ENCODE results near the gene TENT5C. TPM values are rescaled to one million over a fixed set of nuclear protein-coding genes. Genes with fewer than 3 reads are reported as not detected.

The TENT5C gene
- total and polyA plus RNA-seq, 2 of the 13 experiments (the other 11 are each of a cell fraction or from before 2014, with no cell fraction given) = 0.02 to 0.38 TPM

DNA sequence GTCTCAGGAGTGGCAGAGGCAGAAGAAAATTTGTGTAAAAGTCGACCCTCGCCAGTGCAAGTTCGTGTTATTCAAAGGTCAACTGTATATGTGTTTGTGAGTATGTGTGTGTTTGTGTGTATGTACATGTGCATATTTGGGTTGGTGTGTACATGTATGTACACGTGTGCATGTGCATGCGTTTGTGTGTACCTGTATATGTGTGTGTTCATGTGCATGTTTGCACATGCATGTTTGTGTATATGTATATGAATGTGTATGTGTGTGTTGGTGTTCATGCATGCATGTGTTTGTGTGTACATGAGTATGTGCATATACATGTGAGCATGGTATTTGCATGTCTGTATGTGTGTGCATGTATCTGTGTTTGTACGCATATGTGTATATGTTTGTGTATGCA lies 21.7 kb upstream of the TENT5C start:
- no TSS peak for BruUV-seq (replicated peaks)
- H3K4me3 ChIP-seq (replicated peaks in 1 of 3; ENCODE audit: insufficient read depth in 1 of 3, low read depth in 2 of 3, low read length in 3 of 3) = no peak overlapping the region
- no peak overlapping the region for H3K9ac ChIP-seq (ENCODE audit: insufficient read depth, low read depth, low read length)
- H3K4me1 ChIP-seq (ENCODE audit: insufficient read depth, low read length) = no peaks in the 10 kb centered on the region
- CTCF ChIA-PET (ENCODE audit: low intra/inter-chr PET ratio, low total read pairs) = no interaction called here
- no peaks in the 10 kb centered on the region for H3K79me2 ChIP-seq (ENCODE audit: insufficient read depth, low read length)
- H3K36me3 ChIP-seq (replicated peaks in 1 of 2; ENCODE audit: control insufficient read depth in 1 of 2, insufficient read depth in 2 of 2, low read length in 2 of 2) = no peaks in the 10 kb centered on the region
- intact Hi-C loops (cut with micrococcal nuclease; ENCODE audit: unreplicated experiment) = no loop called here
- no peak overlapping the region for H3K27ac ChIP-seq (ENCODE audit: extremely low read length, insufficient read depth, low read length)
- no peaks in the 10 kb centered on the region; a peak in 3 of 5 replicates for H3K27me3 ChIP-seq (ENCODE audit: control insufficient read depth in 1 of 2, insufficient read depth in 2 of 2, low read length in 2 of 2)
- H3K4me2 ChIP-seq (ENCODE audit: low read depth, low read length) = no peak overlapping the region
- H3K9me3 ChIP-seq (ENCODE audit: low read length) = no peaks in the 10 kb centered on the region
- in situ Hi-C loops (cut with HindIII; ENCODE audit: extremely low pct_ligation_motif_present, low pct_unique_long_range_greater_than_20kb) = no loop called here
- DNase-seq (ENCODE audit: low spot score) = no peak
- no peak for ATAC-seq
- TF ChIP-seq ZBTB3 (CRISPR knock-in tag; IDR thresholded peaks at IDR 0.05; ENCODE audit: borderline replicate concordance, low read depth) (no peak), SMAD3 (CRISPR knock-in tag; IDR thresholded peaks at IDR 0.05) (no peak), MNT (IDR thresholded peaks at IDR 0.05) (peak; percentile 75)
- 31% methylated on average over 6 of the region's 6 CpGs for WGBS (ENCODE audit: low lambda C conversion rate)
- no peak overlapping the region for H2AFZ ChIP-seq (ENCODE audit: low read length)
- no peaks in the 10 kb centered on the region for H4K20me1 ChIP-seq (ENCODE audit: insufficient read depth, low read length)
- FAIRE-seq = no peak
- POLR2A ChIA-PET = no interaction called here

- no peak for TF ChIP-seq ZNF225 (CRISPR knock-in tag; IDR thresholded peaks at IDR 0.05)
- no peak for TF ChIP-seq CHD2 (IDR thresholded peaks at IDR 0.05; ENCODE audit: low read depth, low read length)
- TF ChIP-seq MXD4 (CRISPR knock-in tag; IDR thresholded peaks at IDR 0.05) = no peak
- TF ChIP-seq, protein P1, sequence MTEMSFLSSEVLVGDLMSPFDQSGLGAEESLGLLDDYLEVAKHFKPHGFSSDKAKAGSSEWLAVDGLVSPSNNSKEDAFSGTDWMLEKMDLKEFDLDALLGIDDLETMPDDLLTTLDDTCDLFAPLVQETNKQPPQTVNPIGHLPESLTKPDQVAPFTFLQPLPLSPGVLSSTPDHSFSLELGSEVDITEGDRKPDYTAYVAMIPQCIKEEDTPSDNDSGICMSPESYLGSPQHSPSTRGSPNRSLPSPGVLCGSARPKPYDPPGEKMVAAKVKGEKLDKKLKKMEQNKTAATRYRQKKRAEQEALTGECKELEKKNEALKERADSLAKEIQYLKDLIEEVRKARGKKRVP (CRISPR knock-in tag; IDR thresholded peaks at IDR 0.05) = no peak
- TF ChIP-seq GMEB2 (CRISPR knock-in tag; IDR thresholded peaks at IDR 0.05; ENCODE audit: low read depth) = no peak
- no peak for DNase-seq (ENCODE audit: low spot score)
- Histone ChIP-seq H3K4me3 (replicated peaks in 1 of 3; ENCODE audit: insufficient read depth in 1 of 3, low read depth in 2 of 3, low read length in 3 of 3) (no peak overlapping the region), H4K20me1 (ENCODE audit: insufficient read depth, low read length) (no peaks in the 10 kb centered on the region), H3K79me2 (ENCODE audit: insufficient read depth, low read length) (no peaks in the 10 kb centered on the region), H3K4me1 (ENCODE audit: insufficient read depth, low read length) (no peaks in the 10 kb centered on the region), H3K9me3 (ENCODE audit: low read length) (no peaks in the 10 kb centered on the region), H3K27ac (ENCODE audit: extremely low read length, insufficient read depth, low read length) (no peak overlapping the region), H3K27me3 (ENCODE audit: control insufficient read depth in 1 of 2, insufficient read depth in 2 of 2, low read length in 2 of 2) (no peaks in the 10 kb centered on the region; a peak in 2 of 5 replicates), H3K36me3 (replicated peaks in 1 of 2; ENCODE audit: control insufficient read depth in 1 of 2, insufficient read depth in 2 of 2, low read length in 2 of 2) (no peaks in the 10 kb centered on the region), H3K9ac (ENCODE audit: insufficient read depth, low read depth, low read length) (no peak overlapping the region), H2AFZ (ENCODE audit: low read length) (no peak overlapping the region), H3K4me2 (ENCODE audit: low read depth, low read length) (no peak overlapping the region)
- intact Hi-C loops (cut with micrococcal nuclease; ENCODE audit: unreplicated experiment) (no loop called here), in situ Hi-C loops (cut with HindIII; ENCODE audit: extremely low pct_ligation_motif_present, low pct_unique_long_range_greater_than_20kb) (no loop called here)
- FAIRE-seq = no peak
- CTCF ChIA-PET (ENCODE audit: low intra/inter-chr PET ratio, low total read pairs) = no interaction called here
- no TSS peak for BruUV-seq (replicated peaks)
- ATAC-seq = no peak
- POLR2A ChIA-PET = no interaction called here
- 35% methylated on average over 5 of the region's 8 CpGs for WGBS (ENCODE audit: low lambda C conversion rate)
These were observed 20.8 kb upstream of the TENT5C start for GRCh38 chr1:117585086-117585485.

All from HepG2 (cell line).